Neuronal stem cell (in vitro differentiated cells): ENCODE results near the gene OLIG1.

Source experiments
- DNase-seq: peaks from one replicate; pipeline ENCODE4 v3.0.0-alpha.2; 2013; ENCODE audit warnings: low spot score
- H2AFZ ChIP-seq: one replicate; pipeline ENCODE4 v1.6.1; 2013; ENCODE audit warnings: mild to moderate bottlenecking, low read length, inconsistent platforms
- H2AK5ac ChIP-seq: 2 replicates; pipeline ENCODE4 v1.6.1; 2013; ENCODE audit warnings: low read depth, mild to moderate bottlenecking, inconsistent platforms, low read length, moderate library complexity, mixed read lengths
- H2BK120ac ChIP-seq: 2 replicates; pipeline ENCODE4 v1.6.1; 2013; ENCODE audit warnings: low read depth, mild to moderate bottlenecking, inconsistent platforms, low read length, moderate library complexity, mixed read lengths
- H2BK12ac ChIP-seq: one replicate; pipeline ENCODE4 v1.6.1; 2013; ENCODE audit warnings: low read length, inconsistent platforms
- H2BK15ac ChIP-seq: 2 replicates; pipeline ENCODE4 v1.6.1; 2013; ENCODE audit warnings: mild to moderate bottlenecking, low read length, inconsistent platforms, mixed read lengths
- H2BK5ac ChIP-seq: one replicate; pipeline ENCODE4 v1.6.1; 2013; ENCODE audit warnings: inconsistent platforms, mild to moderate bottlenecking, low read length, moderate library complexity
- H3K14ac ChIP-seq: one replicate; pipeline ENCODE4 v1.6.1; 2013; ENCODE audit warnings: low read length, inconsistent platforms
- H3K18ac ChIP-seq: 2 replicates; pipeline ENCODE4 v1.6.1; 2013; ENCODE audit warnings: low read length, inconsistent platforms
- H3K23ac ChIP-seq: 2 replicates; pipeline ENCODE4 v1.6.1; 2013; ENCODE audit warnings: low read depth, mild to moderate bottlenecking, mixed read lengths, low read length, inconsistent platforms; ENCODE audit not compliant: poor library complexity
- H3K27ac ChIP-seq: replicated peaks from 3 replicates; pipeline ENCODE4 v1.5.1; 2013; ENCODE audit warnings: low read length, inconsistent platforms
- H3K27me3 ChIP-seq, 3 experiments: 2 replicates each; pipeline ENCODE4 v1.6.1; 2013; ENCODE audit warnings: low read length in 3 of 3, mild to moderate bottlenecking in 2 of 3, inconsistent platforms in 1 of 3, low read depth in 1 of 3, mixed read lengths in 1 of 3, moderate library complexity in 1 of 3; ENCODE audit not compliant: control insufficient read depth in 3 of 3, insufficient read depth in 3 of 3
- H3K36me3 ChIP-seq, 2 donors: replicated peaks in 1 of 2; 2 replicates each; pipeline ENCODE4 v1.6.1; 2013; ENCODE audit warnings: low read length in 2 of 2; ENCODE audit not compliant: control insufficient read depth in 2 of 2, insufficient read depth in 2 of 2
- H3K4ac ChIP-seq: 2 replicates; pipeline ENCODE4 v1.6.1; 2013; ENCODE audit warnings: inconsistent platforms, mild to moderate bottlenecking, low read length, moderate library complexity
- H3K4me1 ChIP-seq, 2 donors: 1 replicate in 1 of 2; 2 replicates in 1 of 2; pipeline ENCODE4 v1.6.1; 2013; ENCODE audit warnings: low read length in 2 of 2, low read depth in 1 of 2; ENCODE audit not compliant: control insufficient read depth in 2 of 2, insufficient read depth in 1 of 2
- H3K4me2 ChIP-seq: one replicate; pipeline ENCODE4 v1.6.1; 2013; ENCODE audit warnings: mild to moderate bottlenecking, low read length, inconsistent platforms; ENCODE audit not compliant: insufficient read depth, poor library complexity, severe bottlenecking
- H3K4me3 ChIP-seq, 2 donors: 2 replicates each; pipeline ENCODE4 v1.5.1; 2013; ENCODE audit warnings: low read length in 2 of 2, mild to moderate bottlenecking in 2 of 2, inconsistent platforms in 1 of 2, moderate library complexity in 1 of 2
- H3K79me1 ChIP-seq: one replicate; pipeline ENCODE4 v1.6.1; 2013; ENCODE audit warnings: low read depth, mild to moderate bottlenecking, inconsistent platforms, low read length, moderate library complexity
- H3K9ac ChIP-seq: one replicate; pipeline ENCODE4 v1.6.1; 2013; ENCODE audit warnings: mild to moderate bottlenecking, low read depth, low read length, inconsistent platforms; ENCODE audit not compliant: poor library complexity
- H3K9me3 ChIP-seq, 2 donors: replicated peaks in 1 of 2; 2 replicates each; pipeline versions ENCODE3 to v1.6.1; 2013; ENCODE audit warnings: low read length in 2 of 2, mild to moderate bottlenecking in 2 of 2, inconsistent platforms in 1 of 2, low read depth in 1 of 2, mixed read lengths in 1 of 2, moderate library complexity in 1 of 2; ENCODE audit not compliant: control insufficient read depth in 2 of 2, insufficient read depth in 1 of 2
- H4K8ac ChIP-seq: one replicate; pipeline ENCODE4 v1.6.1; 2013; ENCODE audit warnings: low read depth, mild to moderate bottlenecking, inconsistent platforms, low read length, moderate library complexity
- H4K91ac ChIP-seq: one replicate; pipeline ENCODE4 v1.6.1; 2013; ENCODE audit warnings: low read length, low read depth, mild to moderate bottlenecking, inconsistent platforms; ENCODE audit not compliant: poor library complexity
- WGBS, 2 donors: extraction: QIAGEN DNeasy Blood & Tissue Kit; methylation state at CpG; one replicate each; pipeline ENCODE4 v1.1.7; 2013; ENCODE audit warnings: missing lambda C conversion rate in 2 of 2, mixed read lengths in 1 of 2; ENCODE audit not compliant: insufficient read length in 2 of 2, insufficient replicate concordance in 1 of 2; ENCODE audit errors: extremely low coverage in 2 of 2; 5-methylcytosine and 5-hydroxymethylcytosine counted together

OLIG1 gene

DNA sequence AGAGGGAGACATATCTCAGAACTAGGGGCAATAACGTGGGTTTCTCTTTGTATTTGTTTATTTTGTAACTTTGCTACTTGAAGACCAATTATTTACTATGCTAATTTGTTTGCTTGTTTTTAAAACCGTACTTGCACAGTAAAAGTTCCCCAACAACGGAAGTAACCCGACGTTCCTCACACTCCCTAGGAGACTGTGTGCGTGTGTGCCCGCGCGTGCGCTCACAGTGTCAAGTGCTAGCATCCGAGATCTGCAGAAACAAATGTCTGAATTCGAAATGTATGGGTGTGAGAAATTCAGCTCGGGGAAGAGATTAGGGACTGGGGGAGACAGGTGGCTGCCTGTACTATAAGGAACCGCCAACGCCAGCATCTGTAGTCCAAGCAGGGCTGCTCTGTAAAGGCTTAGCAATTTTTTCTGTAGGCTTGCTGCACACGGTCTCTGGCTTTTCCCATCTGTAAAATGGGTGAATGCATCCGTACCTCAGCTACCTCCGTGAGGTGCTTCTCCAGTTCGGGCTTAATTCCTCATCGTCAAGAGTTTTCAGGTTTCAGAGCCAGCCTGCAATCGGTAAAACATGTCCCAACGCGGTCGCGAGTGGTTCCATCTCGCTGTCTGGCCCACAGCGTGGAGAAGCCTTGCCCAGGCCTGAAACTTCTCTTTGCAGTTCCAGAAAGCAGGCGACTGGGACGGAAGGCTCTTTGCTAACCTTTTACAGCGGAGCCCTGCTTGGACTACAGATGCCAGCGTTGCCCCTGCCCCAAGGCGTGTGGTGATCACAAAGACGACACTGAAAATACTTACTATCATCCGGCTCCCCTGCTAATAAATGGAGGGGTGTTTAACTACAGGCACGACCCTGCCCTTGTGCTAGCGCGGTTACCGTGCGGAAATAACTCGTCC lies 45.5 kb upstream of the OLIG1 start:
- peak overlapping the region; percentile 30 for H2AK5ac ChIP-seq
- H3K14ac ChIP-seq, result no peak overlapping the region
- H3K9me3 ChIP-seq, result peaks cover 6 to 9% of the 10 kb centered on the region in 2 donors
- no peak overlapping the region for H2AFZ ChIP-seq
- no peak overlapping the region for H3K27ac ChIP-seq
- no peak overlapping the region for H2BK5ac ChIP-seq
- H3K27me3 ChIP-seq, result peaks cover 65 to 99% (median 98%) of the 10 kb centered on the region in 3 experiments
- no peak for DNase-seq
- H3K4ac ChIP-seq, result no peak overlapping the region
- H2BK15ac ChIP-seq, result no peak overlapping the region
- no peak overlapping the region for H2BK120ac ChIP-seq
- H3K18ac ChIP-seq, result peak overlapping the region; percentile 9
- no peak overlapping the region for H4K8ac ChIP-seq
- H2BK12ac ChIP-seq, result no peak overlapping the region
- no peaks in the 10 kb centered on the region for H3K79me1 ChIP-seq
- H3K23ac ChIP-seq, result no peak overlapping the region
- peak overlapping the region; percentile 73 for H3K4me2 ChIP-seq
- H3K4me3 ChIP-seq, result no peak overlapping the region
- WGBS, 2 donors, result no CpG with 5 or more reads among the region's 40 CpGs
- no peak overlapping the region for H4K91ac ChIP-seq
- peaks cover 0 to 13% of the 10 kb centered on the region in 2 donors for H3K4me1 ChIP-seq
- H3K36me3 ChIP-seq, result no peaks in the 10 kb centered on the region
- no peak overlapping the region for H3K9ac ChIP-seq

DNA sequence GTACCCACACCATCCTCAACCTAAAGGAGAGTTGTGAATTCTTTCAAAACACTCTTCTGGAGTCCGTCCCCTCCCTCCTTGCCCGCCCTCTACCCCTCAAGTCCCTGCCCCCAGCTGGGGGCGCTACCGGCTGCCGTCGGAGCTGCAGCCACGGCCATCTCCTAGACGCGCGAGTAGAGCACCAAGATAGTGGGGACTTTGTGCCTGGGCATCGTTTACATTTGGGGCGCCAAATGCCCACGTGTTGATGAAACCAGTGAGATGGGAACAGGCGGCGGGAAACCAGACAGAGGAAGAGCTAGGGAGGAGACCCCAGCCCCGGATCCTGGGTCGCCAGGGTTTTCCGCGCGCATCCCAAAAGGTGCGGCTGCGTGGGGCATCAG lies 44.8 kb upstream of the OLIG1 start:
- no peak overlapping the region for H4K91ac ChIP-seq
- no peaks in the 10 kb centered on the region for H3K36me3 ChIP-seq
- no CpG with 5 or more reads among the region's 22 CpGs for WGBS, 2 donors
- H2BK15ac ChIP-seq, result peak overlapping the region; percentile 88
- no peak overlapping the region for H2BK120ac ChIP-seq
- H3K9ac ChIP-seq, result peak overlapping the region; percentile 63
- no peak overlapping the region for H2AK5ac ChIP-seq
- H3K4ac ChIP-seq, result no peak overlapping the region
- H4K8ac ChIP-seq, result no peak overlapping the region
- H3K79me1 ChIP-seq, result no peaks in the 10 kb centered on the region
- H3K14ac ChIP-seq, result no peak overlapping the region
- peak overlapping the region; percentile 91 for H3K18ac ChIP-seq
- H2BK12ac ChIP-seq, result no peak overlapping the region
- peak overlapping the region; percentile 48 to 69 for H3K4me3 ChIP-seq
- peaks cover 6 to 9% of the 10 kb centered on the region in 2 donors for H3K9me3 ChIP-seq
- peak overlapping the region; percentile 96 for H2BK5ac ChIP-seq
- H3K4me1 ChIP-seq, result peaks cover 0 to 13% of the 10 kb centered on the region in 2 donors
- no peak overlapping the region for H3K23ac ChIP-seq
- H3K27ac ChIP-seq, result no peak overlapping the region
- H3K27me3 ChIP-seq, result peaks cover 65 to 99% (median 98%) of the 10 kb centered on the region in 3 experiments
- H2AFZ ChIP-seq, result peak overlapping the region; percentile 92
- DNase-seq, result no peak
- H3K4me2 ChIP-seq, result peak overlapping the region; percentile 73

DNA sequence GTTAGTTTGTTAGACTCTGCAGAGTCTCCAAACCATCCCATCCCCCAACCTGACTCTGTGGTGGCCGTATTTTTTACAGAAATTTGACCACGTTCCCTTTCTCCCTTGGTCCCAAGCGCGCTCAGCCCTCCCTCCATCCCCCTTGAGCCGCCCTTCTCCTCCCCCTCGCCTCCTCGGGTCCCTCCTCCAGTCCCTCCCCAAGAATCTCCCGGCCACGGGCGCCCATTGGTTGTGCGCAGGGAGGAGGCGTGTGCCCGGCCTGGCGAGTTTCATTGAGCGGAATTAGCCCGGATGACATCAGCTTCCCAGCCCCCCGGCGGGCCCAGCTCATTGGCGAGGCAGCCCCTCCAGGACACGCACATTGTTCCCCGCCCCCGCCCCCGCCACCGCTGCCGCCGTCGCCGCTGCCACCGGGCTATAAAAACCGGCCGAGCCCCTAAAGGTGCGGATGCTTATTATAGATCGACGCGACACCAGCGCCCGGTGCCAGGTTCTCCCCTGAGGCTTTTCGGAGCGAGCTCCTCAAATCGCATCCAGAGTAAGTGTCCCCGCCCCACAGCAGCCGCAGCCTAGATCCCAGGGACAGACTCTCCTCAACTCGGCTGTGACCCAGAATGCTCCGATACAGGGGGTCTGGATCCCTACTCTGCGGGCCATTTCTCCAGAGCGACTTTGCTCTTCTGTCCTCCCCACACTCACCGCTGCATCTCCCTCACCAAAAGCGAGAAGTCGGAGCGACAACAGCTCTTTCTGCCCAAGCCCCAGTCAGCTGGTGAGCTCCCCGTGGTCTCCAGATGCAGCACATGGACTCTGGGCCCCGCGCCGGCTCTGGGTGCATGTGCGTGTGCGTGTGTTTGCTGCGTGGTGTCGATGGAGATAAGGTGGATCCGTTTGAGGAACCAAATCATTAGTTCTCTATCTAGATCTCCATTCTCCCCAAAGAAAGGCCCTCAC lies 44.2 kb upstream of the OLIG1 start, which contains the start of gene OLIG2:
TSS of gene OLIG2 (plus strand) at position 447 of the 954 bp plus-strand sequence. CDS start 928 bp downstream, outside the sequence.
- Histone ChIP-seq H3K9me3 (peaks cover 6 to 11% of the 10 kb centered on the region in 2 donors), H3K4ac (peak within 1 kb of the TSS; percentile 44), H3K27ac (no peak within 1 kb of the TSS)

More for the DNA sequence above, 44.2 kb upstream of the OLIG1 start, which contains the start of gene OLIG2:
- DNase-seq, result peak; percentile 87
- Histone ChIP-seq H3K4me1 (peaks cover 0 to 11% of the 10 kb centered on the region in 2 donors), H3K23ac (peak within 1 kb of the TSS; percentile 87), H2BK5ac (peak within 1 kb of the TSS; percentile 96), H3K4me3 (peak within 1 kb of the TSS; percentile 48 to 73), H2AFZ (peak within 1 kb of the TSS; percentile 92), H2AK5ac (peak within 1 kb of the TSS; percentile 30), H2BK120ac (no peak within 1 kb of the TSS), H3K79me1 (no peaks in the 10 kb centered on the region), H2BK15ac (peak within 1 kb of the TSS; percentile 88), H2BK12ac (peak within 1 kb of the TSS; percentile 50), H3K9ac (peak within 1 kb of the TSS; percentile 63), H3K27me3 (peaks cover 69 to 99% (median 99%) of the 10 kb centered on the region in 3 experiments), H3K4me2 (peak within 1 kb of the TSS; percentile 73), H3K14ac (no peak within 1 kb of the TSS), H3K36me3 (no peaks in the 10 kb centered on the region), H3K18ac (peak within 1 kb of the TSS; percentile 91), H4K8ac (no peak within 1 kb of the TSS), H4K91ac (no peak within 1 kb of the TSS)
- no CpG with 5 or more reads among the region's 59 CpGs for WGBS, 2 donors
